SKM-1 (cell line): ENCODE measurements around the gene RCAN2.
"Not testable (repeated sequence)": the region's sequence is repeated elsewhere in the genome, so short reads cannot be mapped to it uniquely, and the experiment has no call there.

ENCODE experiments used
- DNase-seq: peaks from one replicate; lab custom pipeline; 2025; ENCODE audit not compliant: unreplicated experiment; lab: John Stamatoyannopoulos, UW

The RCAN2 gene

GRCh38 chr6:46390153-46390876, 100.9 kb downstream of the RCAN2 start:
- DNase-seq, result no peak

- DNase-seq, result not testable (repeated sequence)
Measured at GRCh38 chr6:46387728-46388127, 103.5 kb downstream of the RCAN2 start.

GRCh38 chr6:46381579-46381978, 109.7 kb downstream of the RCAN2 start:
- no peak for DNase-seq

- DNase-seq, result no peak
Measured at GRCh38 chr6:46381057-46381456, 110.2 kb downstream of the RCAN2 start.

GRCh38 chr6:46380152-46380807, 111.0 kb downstream of the RCAN2 start:
- no peak for DNase-seq

- DNase-seq, result no peak
Measured at GRCh38 chr6:46378882-46379416, 112.3 kb downstream of the RCAN2 start.

GRCh38 chr6:46378161-46378881, 112.9 kb downstream of the RCAN2 start:
- no peak for DNase-seq

GRCh38 chr6:46377209-46377608, 114.0 kb downstream of the RCAN2 start:
- DNase-seq, result no peak

- DNase-seq, result peak; percentile 55
Measured at GRCh38 chr6:46376562-46377061, 114.6 kb downstream of the RCAN2 start.

GRCh38 chr6:46370622-46371021, 120.6 kb downstream of the RCAN2 start:
- DNase-seq, result no peak

- DNase-seq, result no peak
Measured at GRCh38 chr6:46368169-46368536, 123.1 kb downstream of the RCAN2 start.

GRCh38 chr6:46367354-46368168, 123.7 kb downstream of the RCAN2 start:
- no peak for DNase-seq

GRCh38 chr6:46366190-46366900, 124.9 kb downstream of the RCAN2 start:
- no peak for DNase-seq

GRCh38 chr6:46357591-46357990, 133.7 kb downstream of the RCAN2 start:
- no peak for DNase-seq

GRCh38 chr6:46356543-46356942, 134.7 kb downstream of the RCAN2 start:
- DNase-seq, result no peak

GRCh38 chr6:46353528-46353927, 137.7 kb downstream of the RCAN2 start:
- no peak for DNase-seq

GRCh38 chr6:46352541-46353268, 138.5 kb downstream of the RCAN2 start:
- DNase-seq, result no peak

- DNase-seq, result no peak
Measured at GRCh38 chr6:46350714-46351113, 140.5 kb downstream of the RCAN2 start.

- no peak for DNase-seq
Measured at GRCh38 chr6:46347669-46348068, 143.6 kb downstream of the RCAN2 start.
